ENCODE data around the gene SYT13. TPM values are rescaled to one million over a fixed set of nuclear protein-coding genes. Genes with fewer than 3 reads are reported as not detected.

SYT13 gene
- 0.50 TPM for total RNA-seq

DNA sequence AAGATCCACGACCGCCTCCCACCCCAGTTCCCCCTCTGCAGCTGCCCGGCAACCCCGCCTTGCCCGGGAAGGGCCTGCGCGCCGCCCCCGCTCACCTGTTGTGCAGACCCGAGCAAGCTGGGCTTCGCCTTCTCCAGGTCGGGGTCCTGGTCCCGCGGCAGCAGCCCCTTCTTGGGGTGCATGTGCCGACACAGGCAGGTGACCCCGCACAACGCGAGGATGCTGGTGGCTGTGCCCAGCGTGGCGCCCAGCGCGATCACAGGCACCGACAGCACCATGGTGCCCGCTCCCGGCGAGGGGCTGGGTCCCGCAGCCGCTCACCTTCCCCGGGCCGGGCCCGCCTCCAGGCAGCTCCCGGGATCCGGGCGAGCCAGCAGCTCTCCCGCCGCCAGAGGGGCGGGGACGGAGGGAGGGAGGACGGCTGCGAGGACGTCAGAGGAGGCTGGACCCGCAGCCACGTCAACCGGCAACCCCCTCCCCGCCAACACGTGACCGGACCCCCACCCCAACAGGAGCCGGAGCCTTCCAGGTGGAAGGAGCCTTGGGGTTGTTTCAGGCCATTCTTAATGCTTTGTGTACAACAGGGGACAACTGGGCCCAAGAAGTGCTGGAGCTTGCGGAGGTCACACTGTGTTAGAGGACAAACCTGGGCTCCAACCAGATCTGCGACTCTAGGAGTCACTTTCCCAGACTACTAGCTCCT, at the start of gene SYT13:
TSS of gene SYT13 (minus strand) at position 412 of the 703 bp plus-strand sequence. CDS start at position 278, 134 bp downstream.
- no peak for DNase-seq (ENCODE audit: low spot score)
- peak; percentile 69 for ATAC-seq

- ATAC-seq (no peak), DNase-seq (ENCODE audit: low spot score) (no peak)
Measured at GRCh38 chr11:45335434-45335833, 49.3 kb upstream of the SYT13 start.

- DNase-seq (ENCODE audit: low spot score) (no peak), ATAC-seq (no peak)
Measured at GRCh38 chr11:45334836-45335235, 48.7 kb upstream of the SYT13 start.

DNA sequence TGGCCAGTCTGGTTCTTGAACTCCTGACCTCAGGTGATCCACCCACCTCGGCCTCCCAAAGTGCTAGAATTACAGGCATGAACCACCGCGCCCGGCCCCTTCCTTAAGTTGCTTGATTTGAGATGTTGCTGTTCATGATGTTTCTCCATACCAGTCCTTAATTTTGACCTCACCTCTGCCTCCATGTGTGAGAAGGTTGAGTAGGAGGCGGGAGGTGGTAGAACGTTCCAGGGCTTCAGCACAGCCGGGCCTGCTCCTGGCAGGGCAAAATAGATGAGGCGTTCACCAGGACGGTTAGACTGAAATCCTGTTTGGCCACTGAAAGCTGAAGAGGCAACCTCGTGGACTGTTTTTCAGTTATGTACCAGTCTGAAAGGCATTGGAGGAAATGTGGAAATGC, 48.3 kb upstream of the SYT13 start:
- no peak for ATAC-seq
- no peak for DNase-seq (ENCODE audit: low spot score)

DNA sequence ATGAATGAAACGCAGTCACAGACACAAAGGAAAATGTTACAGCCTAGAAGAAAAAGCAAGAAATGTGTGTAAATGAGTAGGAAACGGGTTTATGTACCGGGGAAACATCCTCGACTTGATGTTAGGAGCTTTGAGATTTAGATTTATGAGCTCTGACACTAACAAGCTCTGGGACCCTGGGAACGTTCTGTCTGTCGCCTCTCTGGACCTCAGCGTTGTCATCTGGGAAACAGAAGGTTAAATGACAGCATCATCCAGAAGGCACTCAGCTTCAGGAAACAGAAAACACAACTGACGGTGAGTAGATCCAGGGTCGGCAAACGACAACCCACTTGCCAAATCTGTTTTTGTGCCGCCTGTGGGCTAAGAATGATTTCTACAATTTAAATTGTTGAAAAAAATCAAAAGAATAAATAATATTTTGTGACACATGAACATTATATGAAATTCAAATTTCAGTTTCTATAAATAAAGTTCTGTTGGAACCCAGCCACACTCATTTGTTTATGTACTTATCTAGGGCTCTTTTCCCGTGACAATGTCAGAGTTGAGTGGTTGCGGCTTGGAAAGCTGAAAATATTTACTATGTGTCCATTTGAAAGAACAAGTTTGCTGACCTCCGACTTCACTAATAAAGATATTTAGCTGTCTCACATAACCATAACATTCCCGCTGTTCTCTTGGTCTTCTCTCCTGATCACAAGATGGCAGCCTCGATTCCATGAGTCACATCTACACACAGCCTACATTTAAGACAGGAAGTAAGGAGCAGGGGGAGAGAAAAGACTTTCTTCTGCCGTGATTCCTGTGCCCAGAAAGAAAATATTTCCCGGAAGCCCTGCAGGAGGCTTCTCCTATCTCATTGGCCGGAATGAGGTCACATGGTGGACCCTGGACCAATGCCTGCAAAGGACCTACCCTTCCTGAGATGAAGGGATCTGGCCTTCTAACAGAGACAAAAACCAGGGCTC, 47.1 kb upstream of the SYT13 start:
- no peak for DNase-seq (ENCODE audit: low spot score)
- ATAC-seq = peak; percentile 29

DNA sequence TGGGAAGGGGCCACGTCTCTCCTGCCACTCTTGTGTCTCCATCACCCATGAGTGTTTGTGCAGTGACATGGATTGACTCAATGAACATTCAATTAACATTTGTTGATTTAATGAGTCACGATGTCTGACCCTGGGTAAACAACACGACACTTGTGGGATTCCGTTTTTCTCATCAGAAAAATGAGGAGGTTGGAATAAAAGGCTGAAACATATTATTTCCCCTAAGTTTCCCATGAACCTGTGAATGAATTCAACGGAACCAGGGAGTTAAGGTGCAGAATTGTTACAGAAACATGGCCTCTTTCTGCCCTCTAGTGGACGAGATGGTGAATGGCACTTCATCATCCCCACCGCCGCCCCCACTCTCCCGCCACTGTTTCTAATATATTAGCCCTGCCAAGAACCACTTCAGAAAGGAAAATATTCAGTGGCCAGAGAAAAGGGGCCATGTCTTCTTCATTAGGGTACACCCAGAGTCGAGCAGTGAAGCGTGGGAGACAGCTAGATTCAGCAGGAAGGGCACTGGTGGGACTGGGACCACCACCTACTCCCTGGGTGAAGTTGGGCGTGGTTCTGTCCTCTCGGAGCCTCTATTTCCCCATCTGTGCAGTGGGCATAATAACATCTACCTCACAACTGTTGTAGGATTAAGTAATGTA, 46.3 kb upstream of the SYT13 start:
- peak; percentile 93 for ATAC-seq

GRCh38 chr11:45331839-45332238, 45.7 kb upstream of the SYT13 start:
- no peak for DNase-seq (ENCODE audit: low spot score)
- ATAC-seq = no peak

More for the DNA sequence above, 46.3 kb upstream of the SYT13 start:
- no peak for DNase-seq (ENCODE audit: low spot score)

GRCh38 chr11:45328726-45329125, 42.6 kb upstream of the SYT13 start:
- no peak for DNase-seq (ENCODE audit: low spot score)
- ATAC-seq = no peak

DNA sequence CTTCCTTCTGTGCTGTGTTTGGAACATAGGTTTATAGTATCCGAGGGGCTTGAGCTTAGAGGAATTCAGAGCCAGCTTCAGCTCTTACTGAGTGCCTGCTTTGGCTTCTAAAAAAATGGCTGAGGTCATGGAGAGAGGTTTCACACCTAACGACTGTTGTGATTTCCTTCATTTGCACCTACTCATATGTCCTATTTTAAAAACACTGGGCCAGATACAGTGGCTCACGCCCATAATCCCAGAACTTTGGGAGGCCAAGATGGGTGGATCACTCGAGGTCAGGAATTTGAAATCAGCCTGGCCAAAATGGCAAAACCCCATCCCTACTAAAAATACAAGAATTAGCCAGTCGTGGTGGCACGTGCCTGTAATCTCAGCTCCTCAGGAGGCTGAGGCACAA, 38.3 kb upstream of the SYT13 start:
- DNase-seq (ENCODE audit: low spot score) = no peak
- no peak for ATAC-seq

DNA sequence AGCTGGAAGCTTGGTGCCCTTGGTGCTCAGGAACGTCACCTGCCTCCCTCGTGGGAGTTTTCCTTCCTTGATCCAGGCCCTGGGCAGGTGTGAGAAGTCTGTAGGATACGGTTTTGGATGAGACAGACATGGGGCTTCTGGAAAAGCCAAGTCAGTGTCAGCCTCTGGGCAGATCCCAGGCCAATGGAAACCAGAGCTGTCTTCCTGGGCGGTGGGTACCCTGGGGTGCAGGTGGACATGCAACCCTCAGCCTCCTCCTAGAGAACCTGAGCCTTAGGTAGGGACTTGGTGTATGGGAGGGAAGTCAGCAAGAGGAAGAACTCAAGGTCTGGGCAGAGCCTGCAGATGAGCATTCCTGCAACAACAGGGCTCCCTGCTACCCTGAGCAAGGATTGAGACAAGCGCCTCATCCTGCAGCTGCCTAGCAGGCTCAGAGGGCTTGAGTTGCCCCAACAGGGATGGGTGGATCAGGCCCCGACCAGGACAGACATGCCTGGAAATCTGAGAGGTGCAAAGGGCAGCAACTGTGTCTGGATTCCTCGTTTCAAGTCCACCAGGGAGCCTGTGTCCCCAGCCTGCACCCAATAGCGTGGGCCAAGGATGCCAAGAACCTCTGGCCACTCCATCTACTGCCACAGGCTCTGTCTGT, 37.6 kb upstream of the SYT13 start:
- no peak for DNase-seq (ENCODE audit: low spot score)
- no peak for ATAC-seq

- ATAC-seq (no peak), DNase-seq (ENCODE audit: low spot score) (no peak)
Measured at GRCh38 chr11:45322891-45323600, 36.9 kb upstream of the SYT13 start.

GRCh38 chr11:45322111-45322705, 36.1 kb upstream of the SYT13 start:
- DNase-seq (ENCODE audit: low spot score) = no peak
- ATAC-seq = no peak

GRCh38 chr11:45321669-45322068, 35.5 kb upstream of the SYT13 start:
- DNase-seq (ENCODE audit: low spot score) (no peak), ATAC-seq (no peak)

DNA sequence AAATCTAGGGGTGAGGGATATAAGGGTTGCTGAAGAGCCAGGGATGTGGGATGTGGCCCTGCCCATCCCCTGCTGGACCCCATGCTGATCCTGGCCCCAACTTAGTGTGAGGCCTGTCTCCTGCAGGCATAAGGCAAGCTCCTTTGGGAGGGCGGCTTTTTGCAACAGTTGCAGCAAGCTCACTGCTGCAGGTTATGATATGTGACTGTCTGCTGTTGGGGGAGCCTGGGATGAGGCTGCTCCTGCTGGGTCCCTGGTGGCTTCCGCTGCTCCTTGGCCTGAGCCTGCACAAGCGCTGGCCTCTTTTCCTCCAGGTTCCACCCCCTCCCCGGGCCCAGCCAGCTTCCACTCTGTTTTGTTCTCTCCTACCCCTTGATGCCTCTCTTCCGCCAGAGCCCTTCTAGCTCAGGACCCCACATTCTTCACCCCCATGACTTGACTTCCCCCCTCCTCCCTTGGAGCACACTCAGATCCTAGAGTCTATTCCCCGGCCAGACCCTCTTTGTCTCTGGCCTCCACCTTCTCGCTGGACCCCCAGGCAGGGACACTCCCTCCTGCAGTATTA, 35.0 kb upstream of the SYT13 start:
- ATAC-seq (no peak), DNase-seq (ENCODE audit: low spot score) (no peak)

DNA sequence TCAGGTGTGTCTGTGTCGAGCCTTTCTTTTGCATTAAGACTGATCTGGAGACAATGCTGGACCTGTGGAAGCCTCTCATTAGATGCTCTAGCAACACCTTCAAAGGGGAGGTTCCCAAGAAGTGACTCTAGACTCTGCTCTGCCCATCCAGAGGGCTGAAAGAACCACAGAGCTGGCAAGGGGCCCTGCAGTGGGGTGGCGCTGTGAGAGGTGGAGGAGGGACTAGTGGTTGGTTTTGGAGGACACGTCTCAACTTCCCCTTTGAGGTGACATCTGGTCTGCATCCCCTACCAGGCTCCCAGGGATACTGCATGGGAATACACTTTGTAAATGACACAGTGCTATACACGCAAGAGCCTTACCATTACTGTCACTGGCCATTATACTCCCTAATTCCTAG, 34.2 kb upstream of the SYT13 start:
- DNase-seq (ENCODE audit: low spot score) (no peak), ATAC-seq (no peak)

GRCh38 chr11:45319077-45319476, 32.9 kb upstream of the SYT13 start:
- ATAC-seq (no peak), DNase-seq (ENCODE audit: low spot score) (no peak)

- DNase-seq (ENCODE audit: low spot score) (no peak), ATAC-seq (no peak)
Measured at GRCh38 chr11:45318516-45318915, 32.4 kb upstream of the SYT13 start.

- DNase-seq (ENCODE audit: low spot score) = no peak
- ATAC-seq = no peak
Measured at GRCh38 chr11:45316258-45316657, 30.1 kb upstream of the SYT13 start.

DNA sequence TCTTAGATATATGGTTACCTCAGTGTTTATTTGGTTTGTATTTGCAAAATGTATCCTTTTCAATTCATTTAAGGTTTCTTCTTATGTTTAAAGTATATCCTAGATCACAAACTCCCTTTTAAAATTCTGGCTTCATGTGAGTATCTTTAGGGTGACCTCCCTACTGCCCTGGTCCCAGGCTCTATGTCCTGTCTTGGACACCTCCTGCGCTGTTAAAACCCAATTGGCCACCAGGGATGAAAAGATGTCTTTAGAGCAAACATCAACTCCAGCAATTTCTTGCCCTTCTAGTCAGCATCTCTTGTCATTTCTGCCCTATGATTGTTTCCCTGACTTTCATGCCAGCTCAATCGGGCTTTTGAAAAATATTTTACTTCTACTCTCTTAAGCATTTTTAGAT, 28.8 kb upstream of the SYT13 start:
- DNase-seq (ENCODE audit: low spot score) (no peak), ATAC-seq (no peak)

Data from left lobe of liver (tissue), 2 donors.